Stimulated activated naive B cell treated with anti-CD40 and anti-IgM and Interleukin-4, amounts not matched to agents 10 μg/mL and 1 μg/mL and 100 μg/mL, for 72 hours (primary cell): ENCODE data around the gene SNCA.

Experiments
- ATAC-seq, 2 donors: fragments of 150-1000 bp; cut with Tn5 transposase; replicated peaks; 2 replicates each; pipeline ENCODE4 v1.10.0; 2021; ENCODE audit warnings: moderate library complexity in 1 of 2
- DNase-seq: peaks from one replicate; pipeline ENCODE4 v3.0.0; 2021
- H3K27ac Mint-ChIP-seq: one replicate; pipeline ENCODE4 v1.8.0; 2022; ENCODE audit warnings: mild to moderate bottlenecking, mixed read lengths
- H3K27me3 Mint-ChIP-seq, 2 donors: one replicate each; pipeline ENCODE4 v1.8.0; 2022; ENCODE audit warnings: mixed read lengths in 2 of 2
- H3K36me3 Mint-ChIP-seq, 2 donors: one replicate each; pipeline ENCODE4 v1.8.0; 2022; ENCODE audit warnings: mixed read lengths in 2 of 2, mild to moderate bottlenecking in 1 of 2
- H3K4me1 Mint-ChIP-seq, 2 donors: one replicate each; pipeline ENCODE4 v1.8.0; 2022; ENCODE audit warnings: mixed read lengths in 2 of 2, mild to moderate bottlenecking in 1 of 2
- H3K4me3 Mint-ChIP-seq, 2 donors: one replicate each; pipeline ENCODE4 v1.8.0; 2022; ENCODE audit warnings: mild to moderate bottlenecking in 2 of 2, mixed read lengths in 2 of 2, moderate library complexity in 1 of 2
- H3K9me3 Mint-ChIP-seq, 2 donors: one replicate each; pipeline ENCODE4 v1.8.0; 2022; ENCODE audit warnings: mixed read lengths in 2 of 2, mild to moderate bottlenecking in 1 of 2

The SNCA gene

GRCh38 chr4:89722517-89722916 is 114.4 kb downstream of the SNCA start:
- peaks cover 0 to 1% of the 10 kb centered on the region in 2 donors for H3K9me3 Mint-ChIP-seq
- no peaks in the 10 kb centered on the region for H3K4me1 Mint-ChIP-seq
- DNase-seq, result no peak
- ATAC-seq, result no peak
- no peak overlapping the region for H3K4me3 Mint-ChIP-seq
- H3K27ac Mint-ChIP-seq, result no peak overlapping the region
- no peaks in the 10 kb centered on the region for H3K36me3 Mint-ChIP-seq
- H3K27me3 Mint-ChIP-seq, result no peaks in the 10 kb centered on the region

- DNase-seq (no peak), ATAC-seq (no peak)
- Mint-ChIP-seq H3K27ac (no peak overlapping the region), H3K36me3 (no peaks in the 10 kb centered on the region), H3K4me3 (no peak overlapping the region), H3K9me3 (peaks cover 0 to 1% of the 10 kb centered on the region in 2 donors), H3K27me3 (no peaks in the 10 kb centered on the region), H3K4me1 (no peaks in the 10 kb centered on the region)
Measured at GRCh38 chr4:89720981-89721380, 116.0 kb downstream of the SNCA start.

GRCh38 chr4:89719536-89720090 is 117.3 kb downstream of the SNCA start:
- no peak for ATAC-seq

GRCh38 chr4:89716893-89717292 is 120.1 kb downstream of the SNCA start:
- Mint-ChIP-seq H3K27ac (no peak overlapping the region), H3K9me3 (no peaks in the 10 kb centered on the region), H3K4me1 (no peaks in the 10 kb centered on the region), H3K27me3 (no peaks in the 10 kb centered on the region), H3K36me3 (no peaks in the 10 kb centered on the region), H3K4me3 (no peak overlapping the region)
- ATAC-seq (no peak), DNase-seq (no peak)

More at GRCh38 chr4:89719536-89720090, 117.3 kb downstream of the SNCA start:
- no peak for DNase-seq
- Mint-ChIP-seq H3K27me3 (no peaks in the 10 kb centered on the region), H3K4me1 (no peaks in the 10 kb centered on the region), H3K36me3 (no peaks in the 10 kb centered on the region), H3K9me3 (no peaks in the 10 kb centered on the region), H3K27ac (no peak overlapping the region), H3K4me3 (no peak overlapping the region)

- Mint-ChIP-seq H3K27ac (no peak overlapping the region), H3K4me3 (no peak overlapping the region), H3K9me3 (no peaks in the 10 kb centered on the region), H3K4me1 (no peaks in the 10 kb centered on the region), H3K36me3 (no peaks in the 10 kb centered on the region), H3K27me3 (no peaks in the 10 kb centered on the region)
- no peak for ATAC-seq
- no peak for DNase-seq
Measured at GRCh38 chr4:89715631-89716030, 121.3 kb downstream of the SNCA start.

GRCh38 chr4:89712827-89713226 is 124.1 kb downstream of the SNCA start:
- Mint-ChIP-seq H3K4me1 (no peaks in the 10 kb centered on the region), H3K27me3 (no peaks in the 10 kb centered on the region), H3K9me3 (no peaks in the 10 kb centered on the region), H3K27ac (no peak overlapping the region), H3K36me3 (no peaks in the 10 kb centered on the region), H3K4me3 (no peak overlapping the region)
- DNase-seq (no peak), ATAC-seq (no peak)

- Mint-ChIP-seq H3K27ac (no peak overlapping the region), H3K4me3 (no peak overlapping the region), H3K36me3 (no peaks in the 10 kb centered on the region), H3K27me3 (no peaks in the 10 kb centered on the region), H3K9me3 (no peaks in the 10 kb centered on the region), H3K4me1 (peaks cover 0 to 1% of the 10 kb centered on the region in 2 donors)
- ATAC-seq (no peak), DNase-seq (no peak)
Measured at GRCh38 chr4:89712141-89712540, 124.8 kb downstream of the SNCA start.

- Mint-ChIP-seq H3K4me3 (no peak overlapping the region), H3K4me1 (peaks cover 0 to 1% of the 10 kb centered on the region in 2 donors), H3K27ac (no peak overlapping the region), H3K9me3 (no peaks in the 10 kb centered on the region), H3K27me3 (no peaks in the 10 kb centered on the region), H3K36me3 (no peaks in the 10 kb centered on the region)
- DNase-seq, result no peak
- no peak for ATAC-seq
Measured at GRCh38 chr4:89708903-89709421, 128.0 kb downstream of the SNCA start.

- ATAC-seq, result no peak
- Mint-ChIP-seq H3K36me3 (no peaks in the 10 kb centered on the region), H3K4me1 (peaks cover 0 to 1% of the 10 kb centered on the region in 2 donors)
Measured at GRCh38 chr4:89707467-89707866, 129.5 kb downstream of the SNCA start.

GRCh38 chr4:89704651-89705395 is 132.1 kb downstream of the SNCA start:
- no peak overlapping the region for H3K4me3 Mint-ChIP-seq
- H3K9me3 Mint-ChIP-seq, result peaks cover 0 to 3% of the 10 kb centered on the region in 2 donors
- no peak overlapping the region for H3K27ac Mint-ChIP-seq
- H3K36me3 Mint-ChIP-seq, result no peaks in the 10 kb centered on the region
- H3K27me3 Mint-ChIP-seq, result no peaks in the 10 kb centered on the region
- no peak for ATAC-seq
- peaks cover 0 to 1% of the 10 kb centered on the region in 2 donors for H3K4me1 Mint-ChIP-seq
- no peak for DNase-seq

More at GRCh38 chr4:89707467-89707866, 129.5 kb downstream of the SNCA start:
- Mint-ChIP-seq H3K4me3 (no peak overlapping the region), H3K27me3 (no peaks in the 10 kb centered on the region), H3K27ac (no peak overlapping the region), H3K9me3 (no peaks in the 10 kb centered on the region)
- no peak for DNase-seq

GRCh38 chr4:89703829-89704590 is 133.0 kb downstream of the SNCA start:
- Mint-ChIP-seq H3K27ac (no peak overlapping the region), H3K4me3 (no peak overlapping the region), H3K36me3 (no peaks in the 10 kb centered on the region), H3K27me3 (no peaks in the 10 kb centered on the region), H3K4me1 (peaks cover 0 to 1% of the 10 kb centered on the region in 2 donors), H3K9me3 (peaks cover 0 to 3% of the 10 kb centered on the region in 2 donors)
- ATAC-seq (no peak), DNase-seq (no peak)

- Mint-ChIP-seq H3K9me3 (peaks cover 0 to 3% of the 10 kb centered on the region in 2 donors), H3K4me1 (no peaks in the 10 kb centered on the region), H3K27me3 (no peaks in the 10 kb centered on the region), H3K4me3 (no peak overlapping the region), H3K27ac (no peak overlapping the region), H3K36me3 (no peaks in the 10 kb centered on the region)
- no peak for ATAC-seq
- no peak for DNase-seq
Measured at GRCh38 chr4:89700766-89701423, 136.1 kb downstream of the SNCA start.

GRCh38 chr4:89685690-89686089 is 151.3 kb downstream of the SNCA start:
- H3K4me3 Mint-ChIP-seq, result no peak overlapping the region
- no peak overlapping the region for H3K27ac Mint-ChIP-seq
- H3K9me3 Mint-ChIP-seq, result peaks cover 0 to 5% of the 10 kb centered on the region in 2 donors
- H3K4me1 Mint-ChIP-seq, result peaks cover 1% of the 10 kb centered on the region in 2 donors
- H3K36me3 Mint-ChIP-seq, result no peaks in the 10 kb centered on the region
- ATAC-seq, result no peak
- peaks cover 0 to 3% of the 10 kb centered on the region in 2 donors for H3K27me3 Mint-ChIP-seq
- DNase-seq, result no peak

GRCh38 chr4:89685277-89685676 is 151.7 kb downstream of the SNCA start:
- peaks cover 0 to 3% of the 10 kb centered on the region in 2 donors for H3K27me3 Mint-ChIP-seq
- no peak for ATAC-seq
- H3K9me3 Mint-ChIP-seq, result peaks cover 0 to 5% of the 10 kb centered on the region in 2 donors
- peaks cover 0 to 1% of the 10 kb centered on the region in 2 donors for H3K4me1 Mint-ChIP-seq
- no peaks in the 10 kb centered on the region for H3K36me3 Mint-ChIP-seq
- no peak for DNase-seq
- H3K4me3 Mint-ChIP-seq, result no peak overlapping the region
- no peak overlapping the region for H3K27ac Mint-ChIP-seq
